ENCODE results near the gene PDE6D. TPM values are rescaled to one million over a fixed set of nuclear protein-coding genes. Genes with fewer than 3 reads are reported as not detected.

Gene PDE6D
- total and polyA plus RNA-seq, 2 of the 4 experiments (the other 2 are of a cell fraction): 13.8 to 24.7 TPM

- peak overlapping the region; percentile 97 for H2BK5ac ChIP-seq (ENCODE audit: low read depth, low read length, poor library complexity, severe bottlenecking)
- WGBS, 2 experiments (ENCODE audit: extremely low coverage in 2 of 2, insufficient read length in 1 of 2): 2% methylated on average over 39 of the region's 66 CpGs; no CpG with 5 or more reads in 1 of the 2 experiments
- peak overlapping the region; percentile 63 for H3K4me3 ChIP-seq (ENCODE audit: insufficient read depth, low read depth, low read length)
- H4K8ac ChIP-seq (ENCODE audit: low read depth in 2 of 2, low read length in 2 of 2): peak overlapping the region; percentile 86 to 100
- peak overlapping the region; percentile 96 for H4K5ac ChIP-seq (ENCODE audit: low read depth, low read length)
- H2BK20ac ChIP-seq (ENCODE audit: low read depth, low read length): peak overlapping the region; percentile 98
- peaks cover 5% of the 10 kb centered on the region for H3K36me3 ChIP-seq (ENCODE audit: control insufficient read depth, insufficient read depth, low read length)
- H3K14ac ChIP-seq (replicated peaks; ENCODE audit: low read depth, low read length): peak overlapping the region; percentile 95
- H4K91ac ChIP-seq (ENCODE audit: insufficient read depth, low read depth, low read length): peak overlapping the region; percentile 100
- H3K79me1 ChIP-seq (ENCODE audit: low read depth in 1 of 2, low read length in 2 of 2): peaks cover 6 to 18% of the 10 kb centered on the region in 2 experiments
- peak overlapping the region; percentile 98 for H3K56ac ChIP-seq (ENCODE audit: extremely low read depth, insufficient read depth, low read length)
- TF ChIP-seq SMC3 (IDR thresholded peaks at IDR 0.05; ENCODE audit: low read depth, low read length): no peak
- TF ChIP-seq, protein P1, sequence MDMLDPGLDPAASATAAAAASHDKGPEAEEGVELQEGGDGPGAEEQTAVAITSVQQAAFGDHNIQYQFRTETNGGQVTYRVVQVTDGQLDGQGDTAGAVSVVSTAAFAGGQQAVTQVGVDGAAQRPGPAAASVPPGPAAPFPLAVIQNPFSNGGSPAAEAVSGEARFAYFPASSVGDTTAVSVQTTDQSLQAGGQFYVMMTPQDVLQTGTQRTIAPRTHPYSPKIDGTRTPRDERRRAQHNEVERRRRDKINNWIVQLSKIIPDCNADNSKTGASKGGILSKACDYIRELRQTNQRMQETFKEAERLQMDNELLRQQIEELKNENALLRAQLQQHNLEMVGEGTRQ (IDR thresholded peaks at IDR 0.05; ENCODE audit: low read depth, low read length): peak; percentile 69
- TF ChIP-seq MXI1 (IDR thresholded peaks at IDR 0.05; ENCODE audit: borderline replicate concordance, low read depth, low read length): no peak
- TF ChIP-seq CEBPB (IDR thresholded peaks at IDR 0.05; ENCODE audit: low read depth, low read length): no peak
- peak; percentile 52 for TF ChIP-seq RCOR1 (IDR thresholded peaks at IDR 0.05; ENCODE audit: insufficient replicate concordance, low read length)
- no peak for TF ChIP-seq BHLHE40 (IDR thresholded peaks at IDR 0.05; ENCODE audit: low read depth, low read length)
- no peak; the same call in 1 of the 2 replicates for TF ChIP-seq MAZ (IDR thresholded peaks at IDR 0.05; ENCODE audit: borderline replicate concordance, low read depth, low read length)
- 0 out of 2 replicates have a peak, but pooled peaks have one; percentile 2 for TF ChIP-seq NFE2L2 (IDR thresholded peaks at IDR 0.05; ENCODE audit: low read depth, low read length)
- TF ChIP-seq ELK1 (IDR thresholded peaks at IDR 0.05; ENCODE audit: borderline replicate concordance, low read depth, low read length): no peak
- peak; percentile 99 for TF ChIP-seq CTCF (conservative IDR thresholded peaks at IDR 0.05; ENCODE audit: low read depth, low read length)
- TF ChIP-seq POLR2A (IDR thresholded peaks at IDR 0.05; ENCODE audit: low read depth, low read length): no peak; the same call in 1 of the 2 replicates
- dilution Hi-C loops (cut with HindIII; ENCODE audit: low sequenced_read_pairs, unreplicated experiment) (no loop called here), intact Hi-C loops (cut with micrococcal nuclease) (no loop called here), in situ Hi-C loops (cut with MboI; ENCODE audit: low sequenced_read_pairs) (no loop called here)
- peak overlapping the region; percentile 99 for H2BK15ac ChIP-seq (ENCODE audit: low read depth, low read length)
- CTCF ChIA-PET: interaction anchor here (0.6 kb wide), 1 partner anchor 88 kb away, joined by 5 read pairs; no protein-coding TSS in a partner anchor
- peak overlapping the region; percentile 89 for H3K9ac ChIP-seq (ENCODE audit: low read depth, low read length)
- POLR2A ChIA-PET (ENCODE audit: unreplicated experiment): interaction anchor here (0.5 kb wide), 1 partner anchor 955 kb away, joined by 5 read pairs; no protein-coding TSS in a partner anchor
- H2AFZ ChIP-seq (replicated peaks; ENCODE audit: low read length, poor library complexity): peak overlapping the region; percentile 98
- H3K27ac ChIP-seq (ENCODE audit: insufficient read depth, low read length): peak overlapping the region; percentile 94
- H3K9me3 ChIP-seq (ENCODE audit: control insufficient read depth, insufficient read depth, low read length): no peaks in the 10 kb centered on the region
- H2AK5ac ChIP-seq (ENCODE audit: low read depth, low read length): peak overlapping the region; percentile 91
- H4K20me1 ChIP-seq (ENCODE audit: insufficient read depth, low read length): peaks cover 33% of the 10 kb centered on the region
- H3K18ac ChIP-seq (ENCODE audit: low read depth, low read length): peak overlapping the region; percentile 98
- H3K4me1 ChIP-seq (ENCODE audit: control insufficient read depth, insufficient read depth, low read length): peaks cover 7% of the 10 kb centered on the region
- DNase-seq (peak; percentile 99), ATAC-seq (ENCODE audit: low read depth) (peak; percentile 56)
- peak overlapping the region; percentile 97 for H3K23ac ChIP-seq (ENCODE audit: low read depth, low read length)
- H2AK9ac ChIP-seq (replicated peaks; ENCODE audit: low read depth, low read length, poor library complexity): peak overlapping the region; percentile 99
- H3K4ac ChIP-seq (ENCODE audit: low read depth, low read length): peak overlapping the region; percentile 99
- no TSS peak for BruUV-seq (replicated peaks)
- peak overlapping the region; percentile 68 for H3K4me2 ChIP-seq (ENCODE audit: low read depth, low read length)
- H2BK120ac ChIP-seq (ENCODE audit: low read depth, low read length): peak overlapping the region; percentile 100
- peaks cover 5% of the 10 kb centered on the region; the same call in 1 of the 2 replicates for H3K9me1 ChIP-seq (ENCODE audit: insufficient read depth, low read length)
- no peaks in the 10 kb centered on the region for H3K27me3 ChIP-seq (ENCODE audit: control insufficient read depth, insufficient read depth, low read length)
Measured at GRCh38 chr2:231706731-231707624, 74.1 kb downstream of the PDE6D start.

Measured in IMR-90 (cell line).